Endodermal cell (in vitro differentiated cells): ENCODE data around the gene LOXL4. TPM values are rescaled to one million over a fixed set of nuclear protein-coding genes. Genes with fewer than 3 reads are reported as not detected.

Source experiments
- DNase-seq: peaks from one replicate; pipeline ENCODE4 v3.0.0-alpha.2; 2017
- H3K27ac ChIP-seq: 2 replicates; pipeline ENCODE4 v1.5.1; 2013; ENCODE audit warnings: mild to moderate bottlenecking, low read depth, low read length, moderate library complexity
- H3K27me3 ChIP-seq: 2 replicates; pipeline ENCODE4 v1.6.1; 2013; ENCODE audit warnings: mild to moderate bottlenecking, low read length, moderate library complexity; ENCODE audit not compliant: insufficient read depth, control insufficient read depth, poor library complexity, severe bottlenecking
- H3K36me3 ChIP-seq: 2 replicates; pipeline ENCODE4 v1.7.0; 2013; ENCODE audit warnings: mild to moderate bottlenecking, low read length, moderate library complexity; ENCODE audit not compliant: control insufficient read depth, insufficient read depth
- H3K4me1 ChIP-seq: one replicate; pipeline ENCODE4 v1.7.0; 2013; ENCODE audit warnings: low read length; ENCODE audit not compliant: control insufficient read depth, insufficient read depth
- H3K4me3 ChIP-seq: 2 replicates; pipeline ENCODE4 v1.5.1; 2013; ENCODE audit warnings: mild to moderate bottlenecking, low read length, moderate library complexity
- H3K9ac ChIP-seq: 2 replicates; pipeline ENCODE4 v1.6.1; 2013; ENCODE audit warnings: mild to moderate bottlenecking, low read length, moderate library complexity; ENCODE audit not compliant: poor library complexity, severe bottlenecking; ENCODE audit errors: extremely low read depth
- H3K9me3 ChIP-seq: 2 replicates; pipeline ENCODE4 v1.6.1; 2013; ENCODE audit warnings: mild to moderate bottlenecking, low read length, moderate library complexity; ENCODE audit not compliant: control insufficient read depth
- H3K27ac Mint-ChIP-seq: 2 replicates; pipeline ENCODE4 v1.8.0; 2020; ENCODE audit warnings: mixed read lengths
- H3K27me3 Mint-ChIP-seq: 2 replicates; pipeline ENCODE4 v1.8.0; 2021; ENCODE audit warnings: mild to moderate bottlenecking, mixed read lengths; ENCODE audit not compliant: insufficient read depth
- H3K36me3 Mint-ChIP-seq: 2 replicates; pipeline ENCODE4 v1.8.0; 2020; ENCODE audit warnings: low read depth, mixed read lengths
- H3K4me1 Mint-ChIP-seq: 2 replicates; pipeline ENCODE4 v1.8.0; 2020; ENCODE audit warnings: mixed read lengths
- H3K4me3 Mint-ChIP-seq: 2 replicates; pipeline ENCODE4 v1.8.0; 2020; ENCODE audit warnings: mild to moderate bottlenecking, moderate library complexity, mixed read lengths
- H3K9me3 Mint-ChIP-seq: 2 replicates; pipeline ENCODE4 v1.8.0; 2020; ENCODE audit warnings: mild to moderate bottlenecking, mixed read lengths
- WGBS, 2 experiments: methylation state at CpG; one replicate each; pipeline versions ENCODE4 v1.1.5 to v1.1.7; 2013; ENCODE audit warnings: missing lambda C conversion rate in 2 of 2, mixed read lengths in 1 of 2; ENCODE audit not compliant: insufficient coverage in 1 of 2, insufficient read length in 1 of 2; 5-methylcytosine and 5-hydroxymethylcytosine counted together
- total RNA-seq, 2 donors: library from RNA; stranded (reverse); fragmentation: NEBNext Ultra II Directional in 1 of 2; extraction: Animal tissue kit (Norgen Biotek cat#: 25700) in 1 of 2; gene quantifications; 2 replicates in 1 of 2; 3 replicates in 1 of 2; pipeline ENCODE4 v1.2.1, GENCODE V29; 2021
- TF ChIP-seq, protein P1 (sequence below): fragments of 200-600 bp; sonication (generic); conservative IDR thresholded peaks from 2 replicates; pipeline ENCODE4 v1.5.0; 2021; ENCODE audit warnings: antibody characterized with exemption, mild to moderate bottlenecking

Gene LOXL4
- total RNA-seq, 2 donors from 2014 or later = 0.57 to 0.77 TPM

DNA sequence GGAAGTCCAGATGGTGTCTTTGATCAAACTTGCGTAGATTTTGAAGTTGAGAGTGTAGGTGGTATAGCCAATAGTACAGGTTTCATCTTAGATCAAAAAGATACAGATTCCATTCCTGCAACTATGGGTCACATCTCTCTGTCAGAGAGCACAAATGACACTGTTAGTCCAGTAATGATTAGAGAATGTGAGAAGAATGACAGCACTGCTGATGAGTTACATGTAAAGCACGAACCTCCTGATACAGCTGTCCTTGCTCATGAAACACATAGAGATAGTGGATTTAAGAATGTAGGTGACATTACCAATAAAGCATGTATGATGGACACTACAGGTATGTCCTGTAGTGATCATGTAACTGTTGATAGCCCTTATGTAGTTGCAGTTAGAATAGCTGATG is 59.1 kb downstream of the LOXL4 start:
- Histone ChIP-seq H3K4me3 (no peak overlapping the region), H3K36me3 (peaks cover 29% of the 10 kb centered on the region), H3K4me1 (no peaks in the 10 kb centered on the region), H3K9ac (no peak overlapping the region), H3K9me3 (no peaks in the 10 kb centered on the region), H3K27me3 (no peaks in the 10 kb centered on the region), H3K27ac (no peak overlapping the region)
- TF ChIP-seq, protein P1, sequence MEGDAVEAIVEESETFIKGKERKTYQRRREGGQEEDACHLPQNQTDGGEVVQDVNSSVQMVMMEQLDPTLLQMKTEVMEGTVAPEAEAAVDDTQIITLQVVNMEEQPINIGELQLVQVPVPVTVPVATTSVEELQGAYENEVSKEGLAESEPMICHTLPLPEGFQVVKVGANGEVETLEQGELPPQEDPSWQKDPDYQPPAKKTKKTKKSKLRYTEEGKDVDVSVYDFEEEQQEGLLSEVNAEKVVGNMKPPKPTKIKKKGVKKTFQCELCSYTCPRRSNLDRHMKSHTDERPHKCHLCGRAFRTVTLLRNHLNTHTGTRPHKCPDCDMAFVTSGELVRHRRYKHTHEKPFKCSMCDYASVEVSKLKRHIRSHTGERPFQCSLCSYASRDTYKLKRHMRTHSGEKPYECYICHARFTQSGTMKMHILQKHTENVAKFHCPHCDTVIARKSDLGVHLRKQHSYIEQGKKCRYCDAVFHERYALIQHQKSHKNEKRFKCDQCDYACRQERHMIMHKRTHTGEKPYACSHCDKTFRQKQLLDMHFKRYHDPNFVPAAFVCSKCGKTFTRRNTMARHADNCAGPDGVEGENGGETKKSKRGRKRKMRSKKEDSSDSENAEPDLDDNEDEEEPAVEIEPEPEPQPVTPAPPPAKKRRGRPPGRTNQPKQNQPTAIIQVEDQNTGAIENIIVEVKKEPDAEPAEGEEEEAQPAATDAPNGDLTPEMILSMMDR = no peak
- Mint-ChIP-seq H3K27me3 (no peaks in the 10 kb centered on the region), H3K4me3 (no peak overlapping the region), H3K9me3 (no peaks in the 10 kb centered on the region), H3K36me3 (peaks cover 10% of the 10 kb centered on the region), H3K4me1 (no peaks in the 10 kb centered on the region), H3K27ac (no peak overlapping the region)
- WGBS, 2 experiments = 96 to 100% methylated on average over 2 of the region's 2 CpGs
- no peak for DNase-seq

DNA sequence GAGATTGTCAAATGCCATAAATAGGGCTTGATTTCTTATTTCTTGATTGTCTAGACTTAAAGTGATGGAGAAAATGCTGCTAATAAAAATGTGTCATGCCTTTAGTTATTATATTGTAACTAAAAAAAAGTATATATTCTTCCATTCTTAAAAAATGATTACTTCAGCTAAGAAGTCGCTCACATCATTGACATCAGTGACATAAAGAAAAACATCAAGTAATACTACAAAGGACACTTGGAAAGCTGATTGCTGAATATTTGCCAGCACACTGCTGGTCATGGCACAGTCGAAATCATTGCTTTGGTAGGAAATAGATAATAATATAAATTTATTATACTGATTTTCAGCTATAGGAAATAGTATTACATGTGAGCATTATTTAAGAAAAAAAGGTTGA is 62.6 kb downstream of the LOXL4 start:
- Mint-ChIP-seq H3K27ac (no peak overlapping the region), H3K9me3 (no peaks in the 10 kb centered on the region), H3K27me3 (no peaks in the 10 kb centered on the region), H3K4me3 (no peak overlapping the region), H3K4me1 (no peaks in the 10 kb centered on the region), H3K36me3 (peaks cover 10% of the 10 kb centered on the region)
- Histone ChIP-seq H3K27ac (no peak overlapping the region), H3K4me1 (no peaks in the 10 kb centered on the region), H3K9ac (no peak overlapping the region), H3K4me3 (no peak overlapping the region), H3K36me3 (peaks cover 17% of the 10 kb centered on the region), H3K27me3 (no peaks in the 10 kb centered on the region), H3K9me3 (no peaks in the 10 kb centered on the region)
- DNase-seq = no peak
- WGBS, 2 experiments = 83% methylated on average over 1 of the region's 2 CpGs; no CpG with 5 or more reads in 1 of the 2 experiments
- TF ChIP-seq, protein P1 = no peak

DNA sequence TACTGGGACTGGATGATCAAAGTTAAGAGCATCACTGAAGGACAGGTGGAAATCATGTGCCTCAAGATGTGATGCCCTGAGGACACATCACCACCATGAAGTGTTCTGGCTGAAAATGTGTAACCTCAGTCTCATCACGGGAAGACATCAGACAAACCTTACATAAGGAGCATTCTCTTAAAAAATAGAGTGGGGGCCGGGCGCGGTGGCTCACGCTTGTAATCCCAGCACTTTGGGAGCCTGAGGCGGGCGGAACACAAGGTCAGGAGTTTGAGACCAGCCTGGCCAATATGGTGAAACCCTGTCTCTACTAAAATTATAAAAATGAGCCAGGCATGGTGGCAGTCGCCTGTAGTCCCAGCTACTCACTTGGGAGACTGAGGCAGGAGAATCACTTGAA is 65.6 kb downstream of the LOXL4 start:
- 80 to 93% methylated on average over 2 to 8 of the region's 8 CpGs for WGBS, 2 experiments
- H3K27ac Mint-ChIP-seq = no peak overlapping the region
- no peaks in the 10 kb centered on the region for H3K36me3 Mint-ChIP-seq

More for the DNA sequence above, 65.6 kb downstream of the LOXL4 start:
- Histone ChIP-seq H3K36me3 (no peaks in the 10 kb centered on the region), H3K27ac (no peak overlapping the region), H3K4me1 (peaks cover 3% of the 10 kb centered on the region), H3K4me3 (no peak overlapping the region), H3K9me3 (no peaks in the 10 kb centered on the region), H3K27me3 (no peaks in the 10 kb centered on the region), H3K9ac (no peak overlapping the region)
- Mint-ChIP-seq H3K4me3 (no peak overlapping the region), H3K27me3 (no peaks in the 10 kb centered on the region), H3K9me3 (no peaks in the 10 kb centered on the region), H3K4me1 (peaks cover 4% of the 10 kb centered on the region)
- no peak for DNase-seq
- TF ChIP-seq, protein P1 = no peak
